ENCODE data around the gene SLC8A3. TPM values are rescaled to one million over a fixed set of nuclear protein-coding genes. Genes with fewer than 3 reads are reported as not detected.

SLC8A3 gene
- total RNA-seq, 1 donor from 2014 or later, result 0.05 TPM

GRCh38 chr14:70213721-70214282 is 25.1 kb upstream of the SLC8A3 start:
- TF ChIP-seq CTCF (IDR thresholded peaks at IDR 0.05; ENCODE audit: borderline replicate concordance), result no peak
- H3K9me3 ChIP-seq (replicated peaks), result no peaks in the 10 kb centered on the region
- intact Hi-C loops (cut with micrococcal nuclease), result no loop called here
- no peak overlapping the region for H3K4me3 ChIP-seq
- no peaks in the 10 kb centered on the region for H3K36me3 ChIP-seq
- H3K27me3 ChIP-seq (ENCODE audit: low read depth), result peaks cover 24% of the 10 kb centered on the region
- no peak overlapping the region for H3K27ac ChIP-seq (replicated peaks)
- DNase-seq, result no peak
- no peaks in the 10 kb centered on the region for H3K4me1 ChIP-seq

- H3K36me3 ChIP-seq, result no peaks in the 10 kb centered on the region
- intact Hi-C loops (cut with micrococcal nuclease), result no loop called here
- H3K4me3 ChIP-seq, result no peak overlapping the region
- H3K9me3 ChIP-seq (replicated peaks), result no peaks in the 10 kb centered on the region
- TF ChIP-seq CTCF (IDR thresholded peaks at IDR 0.05; ENCODE audit: borderline replicate concordance), result no peak
- no peak for DNase-seq
- peaks cover 24% of the 10 kb centered on the region for H3K27me3 ChIP-seq (ENCODE audit: low read depth)
- H3K27ac ChIP-seq (replicated peaks), result no peak overlapping the region
- no peaks in the 10 kb centered on the region for H3K4me1 ChIP-seq
Observed at GRCh38 chr14:70212752-70213151, 24.0 kb upstream of the SLC8A3 start.

- Histone ChIP-seq H3K27me3 (ENCODE audit: low read depth) (peaks cover 46% of the 10 kb centered on the region), H3K36me3 (no peaks in the 10 kb centered on the region), H3K9me3 (replicated peaks) (no peaks in the 10 kb centered on the region), H3K27ac (replicated peaks) (no peak overlapping the region), H3K4me3 (no peak overlapping the region), H3K4me1 (no peaks in the 10 kb centered on the region)
- TF ChIP-seq CTCF (IDR thresholded peaks at IDR 0.05; ENCODE audit: borderline replicate concordance), result no peak
- DNase-seq, result no peak
- intact Hi-C loops (cut with micrococcal nuclease), result no loop called here
Observed at GRCh38 chr14:70208380-70208779, 19.6 kb upstream of the SLC8A3 start.

- Histone ChIP-seq H3K9me3 (replicated peaks) (no peaks in the 10 kb centered on the region), H3K4me1 (no peaks in the 10 kb centered on the region), H3K27ac (replicated peaks) (no peak overlapping the region), H3K36me3 (no peaks in the 10 kb centered on the region), H3K4me3 (no peak overlapping the region), H3K27me3 (ENCODE audit: low read depth) (peaks cover 85% of the 10 kb centered on the region)
- intact Hi-C loops (cut with micrococcal nuclease), result no loop called here
- TF ChIP-seq CTCF (IDR thresholded peaks at IDR 0.05; ENCODE audit: borderline replicate concordance), result no peak
- DNase-seq, result no peak
Observed at GRCh38 chr14:70203686-70204085, 14.9 kb upstream of the SLC8A3 start.

GRCh38 chr14:70201994-70202393 is 13.2 kb upstream of the SLC8A3 start:
- DNase-seq, result no peak
- Histone ChIP-seq H3K9me3 (replicated peaks) (peaks cover 7% of the 10 kb centered on the region), H3K27ac (replicated peaks) (no peak overlapping the region), H3K27me3 (ENCODE audit: low read depth) (peaks cover 81% of the 10 kb centered on the region), H3K4me3 (no peak overlapping the region), H3K36me3 (no peaks in the 10 kb centered on the region), H3K4me1 (no peaks in the 10 kb centered on the region)
- intact Hi-C loops (cut with micrococcal nuclease), result no loop called here
- TF ChIP-seq CTCF (IDR thresholded peaks at IDR 0.05; ENCODE audit: borderline replicate concordance), result no peak
